ENCODE measurements around the gene DPM2. TPM values are rescaled to one million over a fixed set of nuclear protein-coding genes. Genes with fewer than 3 reads are reported as not detected.

DPM2 gene
- total and polyA plus RNA-seq, 2 experiments from 2014 or later, result 19.2 to 57.1 TPM

DNA sequence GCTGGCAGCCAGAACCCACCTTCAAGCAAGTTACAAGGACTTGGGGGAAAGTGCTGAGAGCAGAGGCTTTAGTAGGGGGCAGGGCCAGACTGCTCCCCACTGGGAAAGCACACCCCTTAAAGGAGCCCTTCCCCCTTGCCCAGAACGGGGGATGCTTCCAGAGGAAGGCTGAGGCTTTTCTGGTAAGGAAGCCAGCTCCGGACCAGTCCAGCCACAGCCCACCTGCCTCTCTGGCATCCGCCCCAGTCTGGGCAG, 4.2 kb upstream of the DPM2 start:
- Histone ChIP-seq H2AFZ (no peak overlapping the region), H3K4me2 (no peak overlapping the region), H3K9me3 (ENCODE audit: low read depth) (no peaks in the 10 kb centered on the region), H3K4me3 (no peak overlapping the region), H3K4me1 (ENCODE audit: insufficient read depth) (peaks cover 21% of the 10 kb centered on the region), H3K27me3 (no peaks in the 10 kb centered on the region), H3K9me2 (replicated peaks; ENCODE audit: insufficient read depth) (no peaks in the 10 kb centered on the region), H3K79me2 (peaks cover 17% of the 10 kb centered on the region), H3K36me3 (replicated peaks; ENCODE audit: insufficient read depth, low read depth) (no peaks in the 10 kb centered on the region), H3K27ac (peak overlapping the region; percentile 57), H4K20me1 (ENCODE audit: insufficient read depth, poor library complexity, severe bottlenecking) (no peaks in the 10 kb centered on the region)
- WGBS (ENCODE audit: low lambda C conversion rate, missing lambda C conversion rate), result 80% methylated on average over 3 of the region's 3 CpGs
- no peak for DNase-seq (ENCODE audit: low spot score)
- TF ChIP-seq EZH2phosphoT487 (IDR thresholded peaks at IDR 0.05; ENCODE audit: low read depth, severe bottlenecking, unreplicated experiment), result no peak
- TF ChIP-seq, protein P1, sequence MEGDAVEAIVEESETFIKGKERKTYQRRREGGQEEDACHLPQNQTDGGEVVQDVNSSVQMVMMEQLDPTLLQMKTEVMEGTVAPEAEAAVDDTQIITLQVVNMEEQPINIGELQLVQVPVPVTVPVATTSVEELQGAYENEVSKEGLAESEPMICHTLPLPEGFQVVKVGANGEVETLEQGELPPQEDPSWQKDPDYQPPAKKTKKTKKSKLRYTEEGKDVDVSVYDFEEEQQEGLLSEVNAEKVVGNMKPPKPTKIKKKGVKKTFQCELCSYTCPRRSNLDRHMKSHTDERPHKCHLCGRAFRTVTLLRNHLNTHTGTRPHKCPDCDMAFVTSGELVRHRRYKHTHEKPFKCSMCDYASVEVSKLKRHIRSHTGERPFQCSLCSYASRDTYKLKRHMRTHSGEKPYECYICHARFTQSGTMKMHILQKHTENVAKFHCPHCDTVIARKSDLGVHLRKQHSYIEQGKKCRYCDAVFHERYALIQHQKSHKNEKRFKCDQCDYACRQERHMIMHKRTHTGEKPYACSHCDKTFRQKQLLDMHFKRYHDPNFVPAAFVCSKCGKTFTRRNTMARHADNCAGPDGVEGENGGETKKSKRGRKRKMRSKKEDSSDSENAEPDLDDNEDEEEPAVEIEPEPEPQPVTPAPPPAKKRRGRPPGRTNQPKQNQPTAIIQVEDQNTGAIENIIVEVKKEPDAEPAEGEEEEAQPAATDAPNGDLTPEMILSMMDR (IDR thresholded peaks at IDR 0.05; ENCODE audit: poor library complexity), result no peak

DNA sequence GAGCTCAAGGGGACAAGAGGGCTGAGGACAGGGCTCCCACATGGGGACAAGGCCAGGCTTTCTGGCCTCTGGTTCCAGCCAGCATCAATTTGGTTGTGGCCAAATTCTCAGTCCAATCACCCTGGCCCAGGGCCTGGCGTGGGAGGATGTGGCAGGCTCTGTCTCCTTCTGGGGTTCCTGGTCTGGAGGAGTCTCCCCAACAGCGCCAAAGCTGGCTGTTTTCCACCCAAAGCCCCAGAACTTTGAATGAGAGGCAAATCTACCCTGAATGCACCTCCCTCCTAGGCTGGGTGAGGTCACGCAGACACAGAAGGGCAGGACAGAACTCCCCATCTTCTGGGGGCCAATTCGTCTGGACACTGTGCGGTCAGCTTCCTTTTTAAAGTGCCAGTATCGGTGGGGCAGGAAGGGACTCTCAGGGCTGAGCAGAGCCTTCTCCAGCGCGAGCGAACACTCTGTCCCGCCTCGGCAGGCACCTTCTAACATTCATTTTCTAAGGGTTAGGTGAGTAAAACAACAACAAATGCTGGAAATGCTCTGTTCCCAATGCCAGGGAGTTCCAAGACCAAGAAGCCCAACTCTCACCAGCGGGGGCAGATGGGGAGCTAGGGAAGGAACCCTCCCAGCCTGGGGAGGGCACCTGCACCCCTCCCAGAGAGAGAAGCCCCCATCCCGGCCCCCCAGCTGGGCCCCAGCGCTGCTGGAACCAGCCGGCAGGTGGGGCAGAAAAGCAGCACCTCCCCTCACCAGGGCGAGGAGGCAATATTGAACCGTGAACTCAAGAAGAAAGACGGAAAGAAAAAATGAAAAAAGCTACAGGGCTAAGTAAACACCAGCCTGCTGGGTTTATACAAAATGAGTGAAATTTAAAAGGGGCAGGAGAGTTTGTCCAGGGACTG, 3.7 kb upstream of the DPM2 start:
- WGBS (ENCODE audit: low lambda C conversion rate, missing lambda C conversion rate), result 81% methylated on average over 18 of the region's 18 CpGs
- no peaks in the 10 kb centered on the region for H3K9me3 ChIP-seq (ENCODE audit: low read depth)

DNA sequence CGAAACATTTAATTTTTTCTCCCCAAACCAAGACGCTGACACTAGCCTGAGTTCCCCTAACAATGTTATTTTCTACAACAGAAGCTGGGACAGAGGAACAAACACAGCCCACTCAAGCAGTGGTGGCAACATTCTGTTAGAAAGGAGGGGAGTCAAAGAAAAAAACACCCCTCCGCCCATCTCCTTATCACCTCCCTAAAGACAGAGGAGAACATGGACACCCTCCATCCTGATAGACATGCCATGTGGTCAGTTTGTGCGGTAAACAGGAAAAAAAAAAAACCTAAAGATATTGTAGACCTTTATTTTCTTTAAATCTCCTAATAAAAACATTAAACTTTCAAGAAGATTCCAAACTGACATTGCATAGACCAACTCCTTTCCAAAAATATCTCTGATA, 2.9 kb upstream of the DPM2 start:
- H2AFZ ChIP-seq, result no peak overlapping the region
- TF ChIP-seq EZH2 (IDR thresholded peaks at IDR 0.05; ENCODE audit: borderline replicate concordance) (no peak), EZH2phosphoT487 (IDR thresholded peaks at IDR 0.05; ENCODE audit: low read depth, severe bottlenecking, unreplicated experiment) (no peak)
- TF ChIP-seq, protein P1 (IDR thresholded peaks at IDR 0.05; ENCODE audit: poor library complexity), result no peak
- no peak for DNase-seq (ENCODE audit: low spot score)
- no peaks in the 10 kb centered on the region for H3K9me3 ChIP-seq (ENCODE audit: low read depth)
- H3K4me1 ChIP-seq (ENCODE audit: insufficient read depth), result peaks cover 25% of the 10 kb centered on the region
- no peaks in the 10 kb centered on the region for H4K20me1 ChIP-seq (ENCODE audit: insufficient read depth, poor library complexity, severe bottlenecking)
- no peaks in the 10 kb centered on the region for H3K36me3 ChIP-seq (replicated peaks; ENCODE audit: insufficient read depth, low read depth)
- H3K79me2 ChIP-seq, result peaks cover 17% of the 10 kb centered on the region
- 97% methylated on average over 4 of the region's 4 CpGs for WGBS (ENCODE audit: low lambda C conversion rate, missing lambda C conversion rate)
- H3K9me2 ChIP-seq (replicated peaks; ENCODE audit: insufficient read depth), result no peaks in the 10 kb centered on the region
- no peak overlapping the region for H3K4me3 ChIP-seq
- no peak overlapping the region for H3K4me2 ChIP-seq
- no peaks in the 10 kb centered on the region for H3K27me3 ChIP-seq
- H3K27ac ChIP-seq, result no peak overlapping the region

More for the DNA sequence above, 3.7 kb upstream of the DPM2 start:
- peaks cover 21% of the 10 kb centered on the region for H3K4me1 ChIP-seq (ENCODE audit: insufficient read depth)
- no peak overlapping the region for H3K4me3 ChIP-seq
- no peaks in the 10 kb centered on the region for H3K36me3 ChIP-seq (replicated peaks; ENCODE audit: insufficient read depth, low read depth)
- no peak for DNase-seq (ENCODE audit: low spot score)
- H4K20me1 ChIP-seq (ENCODE audit: insufficient read depth, poor library complexity, severe bottlenecking), result no peaks in the 10 kb centered on the region
- H3K27ac ChIP-seq, result peak overlapping the region; percentile 57
- no peaks in the 10 kb centered on the region for H3K27me3 ChIP-seq
- H3K9me2 ChIP-seq (replicated peaks; ENCODE audit: insufficient read depth), result no peaks in the 10 kb centered on the region
- TF ChIP-seq, protein P1 (IDR thresholded peaks at IDR 0.05; ENCODE audit: poor library complexity), result no peak
- TF ChIP-seq EZH2phosphoT487 (IDR thresholded peaks at IDR 0.05; ENCODE audit: low read depth, severe bottlenecking, unreplicated experiment) (no peak), EZH2 (IDR thresholded peaks at IDR 0.05; ENCODE audit: borderline replicate concordance) (no peak)
- no peak overlapping the region for H3K4me2 ChIP-seq
- no peak overlapping the region for H2AFZ ChIP-seq
- peaks cover 17% of the 10 kb centered on the region for H3K79me2 ChIP-seq
